HG03378 (cell line): ENCODE measurements around the gene ANKRD55.
"Not testable (repeated sequence)": the region's sequence is repeated elsewhere in the genome, so short reads cannot be mapped to it uniquely, and the experiment has no call there.

ENCODE experiments used
- ATAC-seq: cut with Tn5 transposase; IDR thresholded peaks from one replicate; pipeline ENCODE4 v1.9.1; 2021; ENCODE audit warnings: mild to moderate bottlenecking, moderate library complexity; ENCODE audit not compliant: unreplicated experiment

ANKRD55 gene

DNA sequence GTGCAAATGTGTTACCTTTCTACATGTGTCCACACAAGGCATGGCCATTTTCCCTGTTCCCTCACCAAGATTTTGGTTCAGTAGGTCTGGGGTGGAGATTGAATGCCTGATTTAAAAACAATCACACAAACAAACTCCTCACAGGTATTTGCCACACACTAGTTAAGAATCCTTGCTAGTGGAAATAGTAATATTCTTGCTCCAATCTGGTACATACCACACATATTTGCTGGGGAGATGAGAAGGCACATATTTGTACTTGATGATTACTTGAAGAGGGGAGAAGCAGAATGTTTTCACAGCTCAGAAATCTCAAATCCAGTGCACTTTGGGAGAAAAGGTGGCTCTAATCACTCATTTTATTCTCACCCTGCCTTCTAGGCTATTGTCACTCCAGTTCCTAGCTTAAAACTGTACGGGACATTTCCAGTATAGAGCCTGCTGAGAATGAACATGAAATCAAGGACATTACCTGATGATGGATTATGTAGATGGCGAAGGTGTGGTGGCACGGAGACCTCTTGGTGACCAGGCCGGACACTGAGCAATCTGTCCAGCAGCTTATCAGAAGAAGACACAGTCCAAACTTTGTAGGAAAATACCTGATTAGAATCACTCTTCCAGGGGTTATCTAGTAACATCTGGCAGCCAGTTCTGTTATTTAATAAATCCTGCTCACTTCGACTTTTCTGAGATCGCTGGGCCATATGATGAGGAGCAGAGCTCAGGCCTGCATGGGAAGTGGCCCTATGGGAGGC lies 122.3 kb downstream of the ANKRD55 start:
- ATAC-seq: no peak

DNA sequence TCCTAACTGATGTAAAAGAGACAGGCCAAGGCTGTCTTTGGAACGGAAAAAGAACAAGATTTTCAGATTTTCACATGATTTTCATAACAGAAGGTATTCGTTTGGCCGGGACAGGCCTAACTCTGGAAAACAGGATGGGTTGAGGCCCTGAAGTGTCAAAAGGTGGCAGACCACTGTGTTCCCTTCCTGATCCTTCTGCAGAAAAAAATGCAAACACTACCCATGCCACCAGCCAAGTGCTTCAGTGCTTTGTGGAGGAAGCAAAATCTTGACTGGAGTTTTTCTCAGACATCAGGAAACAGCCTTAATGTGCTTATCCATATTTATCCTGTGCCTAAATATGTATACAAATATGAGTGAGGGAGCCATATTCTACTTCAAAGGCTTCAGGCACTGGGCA lies 124.9 kb downstream of the ANKRD55 start:
- ATAC-seq: no peak

DNA sequence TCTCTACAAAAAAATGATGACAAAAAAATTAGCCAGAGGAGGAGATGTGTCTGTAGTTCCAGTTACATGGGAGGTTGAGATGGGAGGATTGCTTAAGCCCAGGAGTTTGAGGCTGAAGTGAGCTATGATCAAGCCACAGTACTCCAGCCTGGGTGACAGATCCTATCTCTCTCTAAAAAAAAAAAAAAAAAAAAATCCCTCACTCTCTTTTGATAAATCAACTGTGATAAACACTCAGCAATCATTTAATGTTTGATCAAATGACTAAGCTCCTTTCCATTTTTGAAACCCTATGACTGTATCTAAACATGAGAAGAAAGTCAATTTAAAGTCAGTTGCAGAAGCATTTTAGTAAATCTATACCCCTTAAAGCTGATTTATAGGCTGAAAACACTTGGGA lies 126.3 kb downstream of the ANKRD55 start:
- ATAC-seq: no peak

DNA sequence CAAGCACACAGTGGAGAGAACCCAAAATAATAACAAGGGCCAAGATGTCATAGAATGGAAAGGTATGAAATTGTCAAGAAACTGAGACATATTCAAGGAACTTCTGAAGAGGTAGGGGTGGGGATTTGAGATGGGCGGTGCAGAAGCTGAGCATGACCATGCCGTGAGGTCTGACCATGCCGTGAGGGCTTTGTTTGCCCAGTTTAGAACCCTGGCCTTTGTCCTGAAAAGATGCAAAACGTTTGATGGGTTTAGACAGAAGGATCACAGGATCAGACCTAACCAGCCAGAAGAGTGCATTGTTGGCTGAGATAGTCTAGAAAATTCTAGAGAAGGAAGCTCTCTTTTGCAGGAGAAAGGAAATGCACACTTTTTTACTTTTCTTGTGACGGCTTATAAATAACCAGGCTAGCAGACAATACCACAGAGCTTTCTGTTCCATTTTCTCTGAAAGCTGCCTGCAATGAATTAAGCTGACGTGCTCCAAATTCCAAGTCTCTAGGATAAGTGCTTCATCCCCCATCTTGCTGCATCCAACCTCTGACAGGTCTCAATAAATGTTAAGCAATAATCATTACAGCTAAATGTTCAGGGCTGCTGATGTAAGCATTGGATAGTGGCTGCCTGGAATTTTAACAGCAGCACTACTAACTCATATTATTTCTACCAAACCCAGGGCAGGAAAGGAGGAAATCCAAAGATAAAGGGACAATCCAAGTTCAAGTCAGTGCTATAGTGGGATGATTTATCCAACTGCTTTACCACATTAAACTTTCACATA lies 127.4 kb downstream of the ANKRD55 start:
- ATAC-seq: no peak

DNA sequence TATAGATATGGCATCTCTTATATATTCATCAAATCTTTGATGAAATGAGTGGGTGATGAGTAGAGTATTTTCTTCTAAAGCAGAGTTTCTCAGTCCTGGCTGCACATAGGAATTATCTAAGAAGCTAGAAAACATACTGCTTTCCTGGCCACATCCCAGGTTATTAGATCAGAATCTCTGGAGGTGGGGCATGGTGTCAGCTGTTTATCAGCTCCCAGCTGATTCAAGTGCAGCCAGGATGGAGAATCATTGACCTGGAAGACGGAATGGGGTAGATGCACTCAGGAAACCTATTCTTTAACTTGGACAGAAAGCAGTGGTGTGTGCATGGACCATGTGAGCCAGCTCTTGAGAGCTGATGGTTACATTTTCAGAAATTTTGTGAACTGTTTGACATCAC lies 130.2 kb downstream of the ANKRD55 start:
- ATAC-seq: no peak

DNA sequence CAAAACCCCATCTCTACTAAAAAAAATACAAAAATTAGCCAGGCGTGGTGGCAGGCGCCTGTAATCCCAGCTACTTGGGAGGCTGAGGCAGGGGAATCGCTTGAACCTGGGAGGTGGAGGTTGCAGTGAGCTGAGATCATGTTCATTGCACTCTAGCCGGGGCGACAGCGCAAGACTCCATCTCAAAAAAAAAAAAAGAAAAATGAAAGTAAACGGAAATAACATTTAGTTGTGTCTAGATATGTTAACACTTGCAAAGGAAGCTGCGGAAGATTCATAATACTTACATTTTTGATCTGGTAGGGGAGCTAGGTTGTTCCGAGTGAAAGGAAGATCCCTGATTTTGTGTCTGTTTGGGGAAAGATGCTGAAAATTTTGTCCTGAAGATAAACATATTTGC lies 130.9 kb downstream of the ANKRD55 start:
- not testable (repeated sequence) for ATAC-seq

DNA sequence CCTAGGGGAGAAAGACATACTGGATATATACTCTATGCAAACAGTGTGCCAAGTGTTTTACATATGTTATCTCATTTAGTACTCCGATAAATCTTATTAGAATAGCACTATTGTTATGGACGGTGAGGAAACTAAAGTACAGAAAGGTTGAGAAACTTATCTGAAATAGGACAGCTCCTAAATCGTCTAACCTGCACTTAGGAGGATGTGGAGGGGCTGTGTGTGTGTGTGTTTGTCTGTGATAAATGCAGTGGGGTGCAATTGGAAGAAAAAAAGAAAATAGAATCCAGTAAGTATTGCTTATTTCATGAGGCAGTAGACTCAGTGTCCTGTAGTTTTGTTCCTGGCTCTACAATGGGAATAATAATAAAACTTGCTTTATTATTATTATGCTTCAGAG lies 131.9 kb downstream of the ANKRD55 start:
- ATAC-seq: no peak

DNA sequence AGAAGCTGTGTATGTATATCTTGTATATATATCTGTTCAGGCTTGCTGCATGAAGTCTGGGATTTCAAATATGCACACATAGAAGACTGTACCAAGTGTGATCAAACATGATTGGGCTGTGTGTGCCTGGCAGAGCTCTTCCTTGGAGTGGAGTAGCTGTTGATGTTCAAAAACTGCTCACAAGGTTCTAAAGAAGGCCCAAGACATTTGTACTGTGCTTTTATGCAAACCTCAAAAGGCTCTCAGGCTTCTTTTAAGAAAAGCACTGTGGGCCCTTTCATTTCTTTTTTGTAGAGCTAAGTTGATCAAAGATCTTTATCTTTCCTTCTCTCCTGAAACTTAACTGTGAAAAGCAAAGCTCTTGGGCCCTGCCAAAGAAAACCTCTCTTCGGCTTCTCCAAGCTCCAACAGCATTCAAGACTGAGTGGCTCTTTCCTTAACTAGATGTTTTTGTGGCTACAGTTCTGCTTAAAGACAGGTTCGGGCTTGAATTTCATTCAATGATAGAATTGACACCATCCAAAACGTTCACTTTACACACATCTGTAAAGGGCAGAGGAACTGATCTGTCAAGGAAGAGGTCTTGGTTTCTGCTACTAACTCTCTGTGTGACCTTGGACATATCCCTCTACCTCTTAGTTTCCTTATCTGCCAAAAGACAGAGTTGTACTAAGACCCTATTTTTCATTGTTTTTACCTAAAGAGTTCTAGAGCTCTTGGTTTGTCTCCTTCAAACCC lies 132.5 kb downstream of the ANKRD55 start:
- no peak for ATAC-seq

DNA sequence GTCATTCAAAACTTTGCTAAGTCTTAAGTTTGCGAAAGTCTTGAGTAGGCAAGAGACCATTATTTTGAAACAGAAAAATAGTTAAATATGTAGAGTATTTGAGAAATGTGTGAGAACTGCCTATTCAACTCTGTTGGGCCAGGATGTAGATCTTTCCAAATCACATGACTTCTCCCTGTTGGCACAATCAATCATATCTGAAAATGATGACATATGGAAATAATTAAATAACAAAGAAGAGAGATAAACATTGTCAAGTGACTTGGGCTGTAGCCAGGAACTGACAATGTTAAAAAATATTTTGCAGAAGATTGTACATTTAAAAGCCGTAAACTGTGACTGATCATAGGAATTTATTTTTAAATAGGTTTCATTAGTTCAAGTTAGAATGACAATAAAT lies 133.8 kb downstream of the ANKRD55 start:
- ATAC-seq: no peak

DNA sequence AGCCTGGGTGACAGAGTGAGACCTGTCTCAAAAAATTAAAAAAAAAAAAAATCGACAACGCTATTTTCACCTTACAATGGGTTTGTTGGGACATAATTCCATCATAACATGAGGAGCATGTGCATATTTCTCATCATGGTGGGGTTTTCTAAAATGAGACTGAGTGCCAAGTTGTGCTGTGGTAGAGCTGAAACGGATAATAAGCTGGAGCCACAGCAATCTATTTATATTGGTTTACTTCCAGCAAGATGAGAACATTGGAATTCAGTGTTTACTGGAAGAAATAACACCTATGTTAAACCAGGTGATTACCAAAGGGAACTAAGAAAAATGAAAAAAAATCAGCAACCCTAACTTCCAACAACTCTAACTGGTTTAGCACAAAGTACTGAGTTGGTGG lies 136.1 kb downstream of the ANKRD55 start:
- no peak for ATAC-seq

DNA sequence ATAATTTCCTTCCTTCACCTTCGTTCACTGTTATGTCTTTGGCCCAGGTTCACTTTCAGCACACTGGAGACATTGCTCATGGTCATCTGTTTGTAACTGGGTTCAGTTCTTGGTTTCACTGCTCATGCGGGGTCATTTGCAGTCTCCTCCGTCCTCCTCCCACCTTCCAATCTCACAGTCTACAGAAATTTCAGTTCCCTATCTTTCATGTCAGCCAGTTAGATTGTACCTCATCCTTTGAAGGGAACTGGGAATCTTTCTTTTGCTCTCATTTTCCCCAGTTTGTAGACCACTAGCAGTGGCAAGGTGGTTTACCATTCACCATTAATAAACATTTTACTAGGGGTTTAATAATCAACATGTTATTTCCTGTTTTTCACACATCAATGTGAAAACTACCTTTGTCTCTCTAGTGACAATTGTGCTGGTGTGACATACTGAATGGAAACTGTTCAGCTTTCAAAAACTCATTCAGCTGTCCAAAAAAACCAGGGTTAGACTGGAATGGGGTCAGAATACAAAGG lies 137.5 kb downstream of the ANKRD55 start:
- ATAC-seq: peak; percentile 80

DNA sequence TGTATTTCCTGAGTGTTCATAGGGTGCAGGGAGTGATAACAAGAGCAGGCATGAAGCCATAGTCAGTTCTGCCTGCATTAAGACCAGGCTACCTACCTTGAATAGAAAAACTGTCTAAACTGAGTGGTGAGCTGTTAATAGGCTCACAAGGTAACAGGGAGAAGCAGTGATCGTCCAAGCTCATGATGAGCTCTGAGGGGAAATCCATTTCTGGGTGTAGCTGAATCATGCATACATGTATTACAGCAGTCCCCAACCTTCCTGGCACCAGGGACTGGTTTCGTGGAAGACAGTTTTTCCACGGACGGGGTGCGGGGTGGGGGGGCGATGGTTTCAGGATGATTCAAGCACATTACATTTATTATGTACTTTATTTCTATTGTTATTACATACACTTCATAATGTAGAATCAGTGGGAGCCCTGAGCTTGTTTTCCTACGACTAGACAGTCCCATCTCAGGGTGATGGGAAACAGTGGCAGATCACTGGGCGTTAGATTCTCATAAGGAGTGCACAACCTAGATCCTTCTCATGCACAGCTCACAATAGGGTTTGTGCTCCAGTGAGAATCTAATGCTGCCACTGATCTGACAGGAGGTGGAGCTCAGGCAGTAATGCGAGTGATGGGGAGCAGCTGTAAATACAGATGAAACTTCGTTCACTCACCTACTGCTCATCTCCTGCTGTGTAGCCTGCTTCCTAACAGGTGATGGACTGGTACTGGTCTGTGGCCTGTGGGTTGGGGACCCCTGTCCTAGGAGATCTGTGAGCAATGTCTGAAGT lies 138.4 kb downstream of the ANKRD55 start:
- ATAC-seq: no peak

DNA sequence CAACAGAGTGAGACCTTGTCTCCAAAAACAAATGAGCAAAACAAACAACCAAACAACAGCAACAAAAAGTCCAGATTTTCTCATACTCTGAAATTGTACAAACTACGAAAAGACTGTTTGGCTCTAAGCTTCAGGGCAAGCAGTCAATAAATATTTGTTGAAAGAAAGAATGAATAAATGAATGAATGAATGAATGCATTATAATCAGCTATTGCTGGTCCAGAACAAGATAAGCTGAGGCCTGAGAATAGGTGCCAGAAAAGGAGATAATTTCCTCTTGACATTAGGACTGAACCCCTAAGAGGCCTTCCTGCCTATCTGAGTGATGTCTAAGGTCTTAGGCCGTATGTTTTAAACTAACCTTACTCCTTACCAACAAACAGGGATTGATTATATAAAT lies 139.2 kb downstream of the ANKRD55 start:
- ATAC-seq: no peak

DNA sequence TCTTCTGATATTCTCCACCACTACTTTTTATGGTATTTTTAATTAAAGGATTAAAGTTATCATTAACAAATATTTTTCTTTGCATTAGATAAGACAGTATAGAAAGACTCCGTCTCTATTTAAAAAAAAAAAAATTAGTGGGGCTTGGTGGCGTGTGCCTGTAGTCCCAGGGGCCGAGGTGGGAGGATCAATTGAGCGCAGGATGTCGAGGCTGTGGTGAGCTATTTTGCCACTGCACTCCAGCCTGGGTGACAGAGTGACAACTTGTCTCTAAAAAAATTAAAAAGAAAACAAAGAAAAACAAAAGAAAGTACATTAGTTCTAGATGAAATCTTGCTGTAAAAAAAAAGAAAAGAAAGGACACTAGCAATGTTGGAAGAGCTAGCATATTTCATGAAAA lies 141.0 kb downstream of the ANKRD55 start:
- ATAC-seq: no peak

DNA sequence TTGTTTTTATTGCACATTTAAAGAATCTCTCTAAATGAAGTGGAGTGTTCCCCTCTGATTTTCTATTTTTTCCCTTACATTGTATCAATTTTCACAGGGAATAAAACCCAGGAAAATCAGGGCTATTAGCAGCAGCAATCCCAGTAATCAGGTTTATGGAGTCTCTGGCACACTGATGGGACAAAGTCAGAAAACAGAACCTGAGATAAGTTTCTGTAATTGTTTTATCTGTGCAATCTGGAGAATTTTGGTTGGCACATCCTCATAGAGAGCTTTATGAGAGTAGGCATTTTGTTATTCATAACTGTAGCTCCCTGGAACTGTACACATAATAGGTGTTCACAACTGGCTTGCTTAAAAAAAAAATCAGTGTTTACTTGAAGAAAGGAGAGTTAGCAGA lies 141.5 kb downstream of the ANKRD55 start:
- ATAC-seq: no peak

DNA sequence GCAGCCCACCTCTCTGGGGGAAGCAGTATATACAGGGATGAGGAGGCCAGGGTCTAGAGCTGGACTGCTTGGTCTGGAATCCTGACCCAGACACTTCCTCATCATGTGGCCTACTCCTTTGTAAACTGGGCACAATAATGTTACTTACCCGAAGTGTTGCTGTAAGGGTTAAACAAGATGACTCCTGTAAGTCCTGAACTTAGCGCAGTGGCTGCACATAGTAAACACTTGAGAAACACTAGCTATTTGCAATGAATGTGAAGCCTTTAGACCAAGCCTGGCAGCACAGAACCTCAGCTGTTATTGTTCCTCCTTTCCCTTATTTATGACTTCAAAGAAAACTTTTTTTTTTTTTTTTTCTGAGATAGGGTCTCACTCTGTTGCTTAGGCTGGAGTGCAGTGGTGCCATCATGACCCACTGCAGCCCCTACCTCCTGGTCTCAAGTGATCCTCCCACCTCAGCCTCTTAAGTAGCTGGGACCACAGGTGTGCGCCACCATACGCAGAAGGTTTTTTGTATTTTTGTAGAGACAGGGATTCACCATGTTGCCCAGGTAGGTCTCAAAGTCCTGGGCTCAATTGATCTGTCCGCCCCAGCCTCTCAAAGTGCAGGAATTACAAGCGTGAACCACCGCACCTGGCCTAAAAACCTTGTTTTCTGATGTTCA lies 142.2 kb downstream of the ANKRD55 start:
- no peak for ATAC-seq

DNA sequence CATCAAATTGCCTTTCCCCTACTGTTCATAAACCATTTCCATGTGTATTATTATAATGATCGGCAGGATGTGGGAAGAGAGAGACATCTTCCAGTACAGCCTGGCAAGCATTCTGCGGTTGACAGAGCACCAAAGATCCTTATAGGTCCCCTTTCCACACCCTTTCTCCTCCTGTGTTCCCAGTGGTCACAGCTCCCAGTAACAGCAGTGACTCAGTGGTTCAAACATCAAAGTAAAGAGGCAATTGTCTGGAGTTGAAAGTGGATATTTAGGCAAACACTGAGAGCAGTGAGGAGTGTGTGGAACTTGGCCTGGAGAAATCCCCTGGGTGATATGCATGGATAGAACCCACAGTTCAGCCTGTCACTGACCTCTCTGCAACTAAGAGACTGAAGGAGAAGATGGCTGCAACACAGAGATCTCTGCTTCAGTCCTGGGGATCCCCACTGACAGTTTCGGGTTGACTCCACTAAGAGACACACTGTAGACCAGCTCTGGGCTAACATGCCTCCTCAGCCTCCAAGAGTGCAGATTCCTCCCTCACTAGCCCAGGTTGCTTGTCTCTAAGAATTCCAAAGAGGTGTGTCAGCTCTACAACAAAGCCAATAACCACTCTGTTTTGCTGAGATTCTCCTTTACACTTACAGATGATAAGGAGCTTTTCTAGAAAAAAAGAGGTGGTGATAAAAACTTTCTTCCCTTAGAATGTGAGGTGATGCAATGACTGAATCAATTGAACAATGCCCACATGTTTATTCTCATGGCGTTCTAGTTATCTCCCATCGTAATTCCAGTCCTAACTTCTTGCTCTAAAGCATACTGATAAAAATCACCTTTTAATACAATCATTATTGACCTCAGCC lies 143.9 kb downstream of the ANKRD55 start:
- ATAC-seq: peak; percentile 91

DNA sequence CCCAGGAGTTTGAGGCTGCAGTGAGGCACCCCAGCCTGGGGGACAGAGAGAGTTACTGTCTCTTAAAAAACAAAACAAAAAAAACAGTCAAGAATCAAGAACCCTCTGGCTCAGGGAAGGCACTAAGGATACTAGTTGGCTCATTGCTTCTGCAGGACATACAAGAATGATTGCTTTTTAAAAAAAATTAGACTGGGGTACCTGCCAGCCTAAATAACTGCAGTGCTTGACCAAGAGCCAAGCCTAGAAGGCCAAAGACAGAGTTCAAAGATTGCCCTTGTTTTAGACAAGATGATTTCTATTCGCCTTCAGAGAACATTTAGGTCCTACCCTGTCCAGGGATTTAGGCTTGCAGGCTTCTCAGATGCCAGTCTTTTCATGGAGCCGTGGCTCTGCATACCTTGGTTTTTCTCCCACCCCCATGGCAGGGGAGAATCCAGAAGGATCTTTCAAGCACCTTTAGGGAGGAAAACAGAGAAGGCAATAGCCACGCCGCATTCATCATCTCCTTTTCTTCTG lies 144.6 kb downstream of the ANKRD55 start:
- ATAC-seq: no peak

DNA sequence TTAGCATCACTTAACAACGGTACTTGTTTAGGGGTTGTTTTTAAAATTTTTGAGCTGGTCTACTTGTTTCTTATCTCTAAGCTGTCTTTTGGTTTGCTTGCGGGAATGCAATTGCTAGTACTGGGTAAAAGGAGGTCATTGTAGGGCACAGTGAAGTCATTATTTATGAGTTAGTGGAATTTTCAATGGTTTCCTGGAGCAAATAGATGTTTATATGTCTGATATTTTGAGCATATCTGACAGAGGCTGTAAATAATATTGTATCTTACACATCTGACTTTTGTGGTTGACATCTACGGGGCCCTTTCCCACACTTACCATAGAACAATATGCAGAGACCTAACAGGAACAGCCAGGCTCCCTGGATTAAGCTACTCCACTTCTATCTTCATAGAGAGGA lies 147.9 kb downstream of the ANKRD55 start:
- no peak for ATAC-seq
